OCI-LY1 (cell line): ENCODE measurements around the gene PRPF18.

ENCODE experiments used
- EZH2 ChIP-seq: fragments of 200-600 bp; sonication (generic), shearing (Covaris generic); IDR thresholded peaks from 2 replicates; pipeline ENCODE4 v1.8.0; 2017; ENCODE audit warnings: borderline replicate concordance, mixed run types, mild to moderate bottlenecking, antibody characterized with exemption, low read length, moderate library complexity, mixed read lengths
- TF ChIP-seq, protein P1 (sequence below): fragments of 200-600 bp; sonication (generic), shearing (Covaris generic); IDR thresholded peaks from 2 replicates; pipeline ENCODE4 v1.5.1; 2017; ENCODE audit warnings: mild to moderate bottlenecking, antibody characterized with exemption, low read length, moderate library complexity, mixed read lengths

DNA sequence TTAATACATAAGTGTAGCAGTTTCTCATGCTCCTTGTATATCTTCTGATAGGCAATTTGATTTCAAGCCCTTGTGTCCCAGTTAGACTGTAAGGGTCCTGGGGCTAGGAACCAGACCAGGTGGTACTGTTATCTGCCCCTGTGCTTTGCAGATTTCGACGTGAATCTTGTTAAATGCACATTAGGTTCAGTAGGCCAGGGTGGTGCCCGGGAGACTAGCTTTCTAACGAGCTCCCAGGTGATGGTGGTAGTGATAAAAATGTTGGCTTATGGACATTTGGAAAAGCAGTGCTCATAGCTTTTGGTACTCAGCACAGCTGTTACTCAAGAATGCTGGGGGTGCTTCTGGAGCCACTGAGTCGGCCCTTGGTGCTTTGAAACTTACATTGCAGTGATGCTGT lies 64.2 kb downstream of the PRPF18 start:
- TF ChIP-seq, protein P1, sequence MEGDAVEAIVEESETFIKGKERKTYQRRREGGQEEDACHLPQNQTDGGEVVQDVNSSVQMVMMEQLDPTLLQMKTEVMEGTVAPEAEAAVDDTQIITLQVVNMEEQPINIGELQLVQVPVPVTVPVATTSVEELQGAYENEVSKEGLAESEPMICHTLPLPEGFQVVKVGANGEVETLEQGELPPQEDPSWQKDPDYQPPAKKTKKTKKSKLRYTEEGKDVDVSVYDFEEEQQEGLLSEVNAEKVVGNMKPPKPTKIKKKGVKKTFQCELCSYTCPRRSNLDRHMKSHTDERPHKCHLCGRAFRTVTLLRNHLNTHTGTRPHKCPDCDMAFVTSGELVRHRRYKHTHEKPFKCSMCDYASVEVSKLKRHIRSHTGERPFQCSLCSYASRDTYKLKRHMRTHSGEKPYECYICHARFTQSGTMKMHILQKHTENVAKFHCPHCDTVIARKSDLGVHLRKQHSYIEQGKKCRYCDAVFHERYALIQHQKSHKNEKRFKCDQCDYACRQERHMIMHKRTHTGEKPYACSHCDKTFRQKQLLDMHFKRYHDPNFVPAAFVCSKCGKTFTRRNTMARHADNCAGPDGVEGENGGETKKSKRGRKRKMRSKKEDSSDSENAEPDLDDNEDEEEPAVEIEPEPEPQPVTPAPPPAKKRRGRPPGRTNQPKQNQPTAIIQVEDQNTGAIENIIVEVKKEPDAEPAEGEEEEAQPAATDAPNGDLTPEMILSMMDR, result no peak
- no peak for TF ChIP-seq EZH2
